Adrenal gland (tissue), 5 donors: ENCODE data around the gene TMEM74B.

ENCODE experiments used
- POLR2A ChIP-seq, 2 donors: fragments of 450-650 bp; IDR thresholded peaks; one replicate each; pipeline ENCODE4 v1.6.1; 2017; ENCODE audit warnings: antibody characterized with exemption in 2 of 2, mild to moderate bottlenecking in 2 of 2, moderate library complexity in 1 of 2
- TF ChIP-seq, protein P1 (sequence below), 6 experiments: fragments of 450-650 bp in 4 of 6; fragments of 200-600 bp in 2 of 6; sonication (generic) in 1 of 6; IDR thresholded peaks; 1 replicate in 5 of 6; 2 replicates in 1 of 6; pipeline versions ENCODE4 v1.5.1 to v1.8.0; 2016 to 2021; ENCODE audit warnings: antibody characterized with exemption in 6 of 6, mild to moderate bottlenecking in 2 of 6, moderate library complexity in 1 of 6
- donor health status: DM: no; HTN: no; CAD: no.

- TF ChIP-seq, protein P1, sequence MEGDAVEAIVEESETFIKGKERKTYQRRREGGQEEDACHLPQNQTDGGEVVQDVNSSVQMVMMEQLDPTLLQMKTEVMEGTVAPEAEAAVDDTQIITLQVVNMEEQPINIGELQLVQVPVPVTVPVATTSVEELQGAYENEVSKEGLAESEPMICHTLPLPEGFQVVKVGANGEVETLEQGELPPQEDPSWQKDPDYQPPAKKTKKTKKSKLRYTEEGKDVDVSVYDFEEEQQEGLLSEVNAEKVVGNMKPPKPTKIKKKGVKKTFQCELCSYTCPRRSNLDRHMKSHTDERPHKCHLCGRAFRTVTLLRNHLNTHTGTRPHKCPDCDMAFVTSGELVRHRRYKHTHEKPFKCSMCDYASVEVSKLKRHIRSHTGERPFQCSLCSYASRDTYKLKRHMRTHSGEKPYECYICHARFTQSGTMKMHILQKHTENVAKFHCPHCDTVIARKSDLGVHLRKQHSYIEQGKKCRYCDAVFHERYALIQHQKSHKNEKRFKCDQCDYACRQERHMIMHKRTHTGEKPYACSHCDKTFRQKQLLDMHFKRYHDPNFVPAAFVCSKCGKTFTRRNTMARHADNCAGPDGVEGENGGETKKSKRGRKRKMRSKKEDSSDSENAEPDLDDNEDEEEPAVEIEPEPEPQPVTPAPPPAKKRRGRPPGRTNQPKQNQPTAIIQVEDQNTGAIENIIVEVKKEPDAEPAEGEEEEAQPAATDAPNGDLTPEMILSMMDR (IDR thresholded peaks at IDR 0.05): no peak
- no peak for TF ChIP-seq POLR2A (IDR thresholded peaks at IDR 0.05)
Measured at GRCh38 chr20:1215386-1216170, 30.8 kb upstream of the TMEM74B start.
